ENCODE results near the gene MLF1.
A peak's percentile ranks its signal among the peaks of the same experiment; 100 is the strongest.
"Not testable (repeated sequence)": the region's sequence is repeated elsewhere in the genome, so short reads cannot be mapped to it uniquely, and the experiment has no call there.

Gene MLF1, protein sequence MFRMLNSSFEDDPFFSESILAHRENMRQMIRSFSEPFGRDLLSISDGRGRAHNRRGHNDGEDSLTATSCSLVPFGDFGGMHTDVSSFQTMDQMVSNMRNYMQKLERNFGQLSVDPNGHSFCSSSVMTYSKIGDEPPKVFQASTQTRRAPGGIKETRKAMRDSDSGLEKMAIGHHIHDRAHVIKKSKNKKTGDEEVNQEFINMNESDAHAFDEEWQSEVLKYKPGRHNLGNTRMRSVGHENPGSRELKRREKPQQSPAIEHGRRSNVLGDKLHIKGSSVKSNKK

DNA sequence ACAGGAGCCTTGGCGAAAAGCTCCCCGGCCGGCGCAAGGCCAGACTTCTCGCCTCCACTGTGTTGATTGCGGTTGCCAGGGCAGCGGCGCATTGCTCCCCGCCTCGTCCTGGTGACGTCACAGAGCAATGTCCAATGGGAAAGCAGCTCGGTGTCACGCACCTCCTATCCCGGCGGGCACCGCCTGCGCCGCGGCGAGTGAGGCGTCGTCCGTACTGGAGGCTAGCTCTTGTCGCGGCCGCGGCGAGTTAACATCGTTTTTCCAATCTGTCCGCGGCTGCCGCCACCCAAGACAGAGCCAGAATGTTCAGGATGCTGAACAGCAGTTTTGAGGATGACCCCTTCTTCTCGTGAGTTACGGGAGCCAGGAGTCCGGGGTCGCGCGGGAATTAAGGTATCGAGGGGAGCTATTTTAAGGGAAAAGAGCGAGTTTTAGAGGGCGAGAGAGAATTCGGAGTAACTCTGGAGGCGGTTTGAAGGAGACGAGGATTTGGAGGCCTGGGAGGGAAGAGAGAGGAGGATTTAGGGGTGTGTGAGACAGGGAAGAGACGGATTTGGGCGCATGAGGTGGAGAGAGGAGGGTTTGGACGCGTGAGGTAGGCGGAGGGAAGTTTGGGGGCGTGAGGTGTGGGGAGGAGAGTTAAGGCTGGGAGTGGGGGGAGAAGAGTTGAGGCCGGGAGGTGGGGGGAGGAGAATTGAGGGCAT lies at the start of gene MLF1:
TSS of gene MLF1 (plus strand) at position 196 of the 704 bp plus-strand sequence. CDS start at position 303, 107 bp downstream.
- Mint-ChIP-seq H3K36me3 (peaks cover 7% of the 10 kb centered on the region), H3K9me3 (peaks cover 8% of the 10 kb centered on the region), H3K27me3 (peaks cover 56% of the 10 kb centered on the region), H3K27ac (peak within 1 kb of the TSS; percentile 90), H3K4me1 (peaks cover 13% of the 10 kb centered on the region), H3K4me3 (peak within 1 kb of the TSS; percentile 97)
- ATAC-seq: peak; percentile 93

DNA sequence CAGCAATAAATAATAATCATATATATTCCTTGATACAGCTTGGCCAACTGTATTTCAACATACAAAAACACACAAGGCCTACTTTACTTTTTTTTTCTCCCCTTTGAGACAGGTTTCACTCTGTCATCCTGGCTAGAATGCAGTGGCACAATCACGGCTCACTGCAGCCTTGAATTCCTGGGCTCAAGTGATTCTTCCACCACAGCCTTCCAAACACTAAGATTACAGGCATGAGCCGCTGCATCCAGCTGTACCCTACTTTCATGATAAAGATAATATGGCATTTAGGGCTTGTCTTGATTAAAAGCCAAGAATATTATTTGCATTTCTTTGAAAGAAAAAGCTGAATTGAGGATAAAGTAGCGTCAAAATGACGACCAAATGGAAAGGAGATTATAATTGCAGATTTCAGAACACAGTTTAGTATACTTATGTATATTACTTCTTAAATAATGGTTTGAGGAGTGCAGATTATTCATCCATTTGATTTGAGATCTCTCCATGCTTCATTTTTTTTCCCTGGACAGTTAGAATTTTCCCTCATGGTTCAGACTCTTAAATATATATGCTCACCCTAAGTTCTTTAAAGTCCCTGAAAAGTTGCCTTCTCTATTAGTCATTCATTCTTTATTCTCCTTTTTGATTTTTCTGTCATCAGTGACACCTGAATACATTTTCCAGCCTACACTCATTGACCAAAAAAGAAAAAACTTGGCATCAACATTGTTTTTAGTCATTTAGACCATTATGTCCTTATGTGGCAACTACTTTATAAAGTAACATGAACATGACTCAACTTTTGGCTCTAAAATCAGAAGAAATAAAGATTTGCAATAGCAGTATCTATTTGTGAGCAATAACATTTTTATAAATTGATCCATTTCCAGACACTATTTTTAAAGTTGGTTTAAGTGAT lies 48.5 kb upstream of the MLF1 start:
- Mint-ChIP-seq H3K4me1 (no peaks in the 10 kb centered on the region), H3K27me3 (no peaks in the 10 kb centered on the region), H3K27ac (no peak overlapping the region), H3K9me3 (no peaks in the 10 kb centered on the region), H3K4me3 (no peak overlapping the region), H3K36me3 (peaks cover 21% of the 10 kb centered on the region)
- ATAC-seq: no peak

DNA sequence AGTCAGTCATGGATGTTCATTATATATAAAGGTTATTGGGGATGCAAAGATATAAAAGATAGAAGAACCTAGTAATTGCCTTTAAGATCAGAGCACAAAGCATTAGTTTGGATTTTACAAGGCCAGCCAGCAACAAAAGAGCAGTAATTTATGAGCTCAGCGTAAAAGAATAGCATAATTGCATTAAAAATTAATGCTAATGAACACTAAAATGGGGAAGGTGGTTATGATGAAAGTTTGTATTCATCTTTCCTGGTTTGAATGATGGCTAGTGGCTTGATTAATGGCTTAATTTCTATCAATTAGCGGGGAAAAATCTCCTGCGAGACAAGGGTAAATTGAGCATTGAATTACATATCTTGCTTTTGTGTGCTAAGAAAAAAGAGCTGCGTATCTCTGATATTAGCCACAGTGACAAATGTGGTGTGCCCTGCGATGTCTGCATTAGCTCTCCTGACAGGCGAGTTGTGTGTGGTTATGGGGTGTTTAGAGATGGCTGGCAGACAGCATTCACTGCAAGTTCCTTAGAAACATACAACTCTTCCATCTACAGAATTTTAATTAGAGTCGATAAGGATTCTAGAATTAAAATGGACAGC lies 42.8 kb upstream of the MLF1 start:
- no peaks in the 10 kb centered on the region for H3K9me3 Mint-ChIP-seq
- H3K27ac Mint-ChIP-seq: no peak overlapping the region
- no peaks in the 10 kb centered on the region for H3K4me1 Mint-ChIP-seq
- H3K27me3 Mint-ChIP-seq: no peaks in the 10 kb centered on the region
- no peaks in the 10 kb centered on the region for H3K36me3 Mint-ChIP-seq
- ATAC-seq: no peak
- H3K4me3 Mint-ChIP-seq: no peak overlapping the region

DNA sequence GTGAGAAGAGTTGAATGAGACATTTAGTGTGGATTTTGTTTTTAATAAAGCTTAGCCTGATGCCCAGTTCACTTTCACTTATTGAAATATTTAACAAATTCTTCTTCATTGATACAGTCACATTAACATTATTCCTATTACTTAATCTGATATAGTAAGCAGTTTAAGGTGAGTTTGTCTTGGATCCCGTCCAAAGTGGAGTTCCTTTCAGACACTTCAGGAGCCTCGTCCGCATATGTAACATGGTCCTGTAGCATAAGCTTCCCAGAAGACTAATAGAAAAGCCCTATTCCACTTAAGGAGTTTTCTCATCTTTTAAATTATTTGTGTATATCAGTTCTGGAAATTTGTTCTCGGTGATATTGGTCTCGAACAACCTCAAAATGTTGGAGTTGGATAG lies 39.7 kb upstream of the MLF1 start:
- H3K27ac Mint-ChIP-seq: no peak overlapping the region
- no peaks in the 10 kb centered on the region for H3K36me3 Mint-ChIP-seq
- H3K9me3 Mint-ChIP-seq: no peaks in the 10 kb centered on the region
- H3K27me3 Mint-ChIP-seq: no peaks in the 10 kb centered on the region
- no peak for ATAC-seq
- H3K4me1 Mint-ChIP-seq: no peaks in the 10 kb centered on the region
- no peak overlapping the region for H3K4me3 Mint-ChIP-seq

DNA sequence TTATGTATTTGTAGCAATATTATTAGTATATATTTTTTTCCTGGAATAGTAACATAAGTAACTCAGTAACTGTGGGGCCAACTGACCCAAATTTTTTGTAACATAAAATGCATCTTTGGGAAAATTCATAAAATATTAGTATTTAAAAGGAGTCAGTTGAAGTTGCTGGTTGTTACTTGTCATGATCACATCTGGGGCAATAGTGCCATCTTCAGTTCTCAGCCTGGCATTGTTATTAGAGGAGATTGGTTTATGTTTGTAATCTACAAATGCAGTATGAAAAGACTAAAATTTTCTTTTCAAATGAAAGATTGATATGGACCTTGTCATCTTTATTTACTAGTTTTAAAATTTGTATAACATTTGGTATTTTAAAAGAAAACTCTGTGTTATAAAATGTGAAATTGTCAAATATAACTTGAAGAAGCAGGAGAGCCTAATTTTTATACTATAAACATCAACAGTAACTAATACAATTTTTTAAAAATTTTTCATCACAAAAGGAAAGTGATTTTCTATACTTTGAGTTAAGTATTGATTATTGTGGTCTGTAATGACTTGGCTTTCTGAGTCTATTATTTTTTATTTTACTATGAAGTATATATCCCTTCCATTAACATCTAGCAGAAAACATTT lies 38.8 kb upstream of the MLF1 start:
- no peak overlapping the region for H3K27ac Mint-ChIP-seq
- ATAC-seq: no peak
- no peaks in the 10 kb centered on the region for H3K36me3 Mint-ChIP-seq
- H3K27me3 Mint-ChIP-seq: no peaks in the 10 kb centered on the region
- H3K9me3 Mint-ChIP-seq: no peaks in the 10 kb centered on the region
- H3K4me3 Mint-ChIP-seq: no peak overlapping the region
- no peaks in the 10 kb centered on the region for H3K4me1 Mint-ChIP-seq

DNA sequence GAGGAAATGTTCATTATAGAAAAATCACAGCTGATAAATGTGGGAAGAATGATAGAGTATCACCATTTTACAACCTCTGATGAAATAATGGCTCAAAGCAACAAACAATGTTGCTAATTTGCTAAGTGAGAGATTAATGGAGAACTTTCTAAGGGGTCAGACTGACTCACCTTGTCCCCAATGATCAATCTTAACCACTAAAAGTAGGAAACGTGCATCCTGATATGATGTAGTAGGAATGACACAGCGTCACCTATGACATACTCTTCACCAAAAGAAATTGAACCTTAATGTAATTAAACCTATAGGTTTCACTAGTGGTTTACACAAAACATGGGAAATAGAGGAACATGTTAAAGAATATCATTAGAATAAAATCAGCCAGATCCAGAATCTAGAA lies 35.1 kb upstream of the MLF1 start:
- peaks cover 13% of the 10 kb centered on the region for H3K36me3 Mint-ChIP-seq
- no peaks in the 10 kb centered on the region for H3K27me3 Mint-ChIP-seq
- ATAC-seq: no peak
- H3K4me3 Mint-ChIP-seq: no peak overlapping the region
- no peaks in the 10 kb centered on the region for H3K4me1 Mint-ChIP-seq
- no peak overlapping the region for H3K27ac Mint-ChIP-seq
- H3K9me3 Mint-ChIP-seq: no peaks in the 10 kb centered on the region

DNA sequence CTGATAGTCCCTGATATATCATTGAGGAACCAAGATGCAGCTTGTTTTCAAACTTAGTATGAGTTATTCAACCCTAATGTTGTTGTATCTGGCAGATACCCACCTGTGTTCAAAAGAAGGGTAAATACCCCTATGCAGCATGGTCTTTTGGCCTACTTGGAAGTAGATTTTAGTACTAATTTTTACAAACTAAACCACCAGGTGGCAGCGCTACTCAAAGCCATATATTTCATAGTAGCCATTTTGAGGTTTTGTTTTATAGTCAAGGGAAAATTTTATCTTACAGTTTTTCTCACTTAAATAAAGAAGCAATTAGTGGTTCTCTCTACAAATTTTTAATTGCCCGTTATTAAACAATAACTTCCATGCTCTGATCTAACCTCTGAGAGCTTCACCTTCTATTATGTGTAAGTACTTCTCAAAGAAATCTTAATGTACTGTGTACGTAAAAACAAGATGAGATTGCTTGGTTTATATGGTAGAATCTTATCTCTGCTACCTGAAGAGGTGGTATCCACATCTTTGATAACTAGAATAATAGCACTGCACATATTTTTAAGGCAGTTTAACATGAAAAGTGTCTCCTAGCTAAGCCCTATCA lies 31.5 kb upstream of the MLF1 start:
- Mint-ChIP-seq H3K9me3 (no peaks in the 10 kb centered on the region), H3K4me3 (no peak overlapping the region), H3K27me3 (no peaks in the 10 kb centered on the region), H3K27ac (no peak overlapping the region), H3K36me3 (peaks cover 25% of the 10 kb centered on the region), H3K4me1 (no peaks in the 10 kb centered on the region)
- ATAC-seq: no peak

DNA sequence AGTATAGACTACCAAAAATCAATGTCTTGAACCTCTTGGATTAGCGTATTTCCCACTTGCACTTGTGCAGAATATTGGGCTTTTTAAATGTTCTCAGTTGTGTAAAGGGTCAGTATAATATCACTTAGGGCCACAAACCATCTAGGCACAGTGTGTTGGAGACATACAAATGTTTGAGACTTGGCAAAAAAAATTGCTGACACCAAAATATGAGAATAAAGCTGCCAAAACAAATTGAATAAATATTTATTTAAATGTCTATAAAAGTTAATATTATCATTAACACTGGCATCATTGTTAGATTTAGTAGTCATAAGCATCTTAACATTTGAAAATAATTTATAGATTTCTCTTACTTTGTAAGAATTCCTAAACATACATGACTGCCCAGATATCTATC lies 30.9 kb upstream of the MLF1 start:
- H3K9me3 Mint-ChIP-seq: no peaks in the 10 kb centered on the region
- H3K27me3 Mint-ChIP-seq: no peaks in the 10 kb centered on the region
- H3K4me3 Mint-ChIP-seq: no peak overlapping the region
- no peak overlapping the region for H3K27ac Mint-ChIP-seq
- peaks cover 25% of the 10 kb centered on the region for H3K36me3 Mint-ChIP-seq
- H3K4me1 Mint-ChIP-seq: no peaks in the 10 kb centered on the region
- ATAC-seq: no peak

DNA sequence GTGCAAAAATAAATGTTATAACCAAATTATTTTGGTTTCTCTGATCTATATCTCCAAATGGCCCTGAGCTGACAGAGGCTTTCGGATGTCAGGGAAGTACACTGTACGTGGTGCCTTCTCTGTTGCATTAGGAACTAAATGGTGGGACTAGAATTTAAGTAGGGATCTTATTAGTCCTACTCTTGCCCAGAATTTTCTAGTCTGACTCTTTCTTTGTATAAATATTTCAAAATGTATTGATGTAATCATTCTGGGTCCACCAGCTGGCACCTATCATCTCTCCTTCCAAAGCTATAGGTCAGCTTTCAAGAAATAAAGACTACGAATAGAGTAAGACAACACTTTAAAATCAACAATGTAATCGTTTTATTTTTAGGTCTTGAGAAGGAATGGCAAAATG lies 22.3 kb upstream of the MLF1 start:
- H3K27ac Mint-ChIP-seq: no peak overlapping the region
- H3K36me3 Mint-ChIP-seq: peaks cover 20% of the 10 kb centered on the region
- no peaks in the 10 kb centered on the region for H3K4me1 Mint-ChIP-seq
- no peak for ATAC-seq
- no peak overlapping the region for H3K4me3 Mint-ChIP-seq
- H3K9me3 Mint-ChIP-seq: no peaks in the 10 kb centered on the region
- no peaks in the 10 kb centered on the region for H3K27me3 Mint-ChIP-seq

DNA sequence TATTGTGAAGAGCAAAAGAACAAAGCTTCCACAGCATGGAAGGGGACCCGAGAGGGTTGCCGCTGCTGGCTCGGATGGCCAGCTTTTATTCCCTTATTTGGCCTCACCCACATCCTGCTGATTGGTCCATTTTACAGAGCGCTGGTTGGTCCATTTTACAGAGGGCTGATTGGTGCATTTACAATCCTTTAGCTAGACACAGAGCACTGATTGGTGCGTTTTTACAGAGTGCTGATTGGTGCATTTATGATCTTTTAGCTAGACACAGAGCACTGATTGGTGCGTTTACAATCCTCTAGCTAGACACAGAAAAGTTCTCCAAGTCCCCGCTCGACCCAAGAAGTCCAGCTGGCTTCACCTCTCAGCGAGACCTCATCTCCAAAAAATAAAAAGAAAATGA lies 21.1 kb upstream of the MLF1 start:
- H3K4me3 Mint-ChIP-seq: not testable (repeated sequence)

DNA sequence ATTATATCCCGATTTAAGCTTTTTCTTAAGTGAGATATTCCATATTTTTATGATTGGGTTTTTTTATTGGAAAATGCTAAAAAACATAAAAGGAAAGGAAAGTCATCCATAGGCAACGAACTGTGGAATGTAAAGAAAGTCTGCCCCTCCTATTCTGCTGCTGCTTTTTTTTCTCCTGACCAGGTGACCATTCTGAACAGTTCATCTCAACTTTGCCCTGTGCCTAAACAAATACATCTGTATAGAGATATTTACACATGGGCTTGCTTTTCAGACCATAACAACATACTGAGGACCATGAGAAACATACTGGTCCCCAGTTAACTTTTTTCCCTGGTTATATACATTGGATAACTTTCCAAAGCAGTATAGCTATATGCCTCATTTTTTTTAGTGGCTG lies 18.9 kb upstream of the MLF1 start:
- ATAC-seq: no peak

More for the DNA sequence above, 21.1 kb upstream of the MLF1 start:
- not testable (repeated sequence) for H3K9me3 Mint-ChIP-seq, ATAC-seq, H3K4me1 Mint-ChIP-seq, H3K27me3 Mint-ChIP-seq, H3K27ac Mint-ChIP-seq
- H3K36me3 Mint-ChIP-seq: peaks cover 16% of the 10 kb centered on the region

DNA sequence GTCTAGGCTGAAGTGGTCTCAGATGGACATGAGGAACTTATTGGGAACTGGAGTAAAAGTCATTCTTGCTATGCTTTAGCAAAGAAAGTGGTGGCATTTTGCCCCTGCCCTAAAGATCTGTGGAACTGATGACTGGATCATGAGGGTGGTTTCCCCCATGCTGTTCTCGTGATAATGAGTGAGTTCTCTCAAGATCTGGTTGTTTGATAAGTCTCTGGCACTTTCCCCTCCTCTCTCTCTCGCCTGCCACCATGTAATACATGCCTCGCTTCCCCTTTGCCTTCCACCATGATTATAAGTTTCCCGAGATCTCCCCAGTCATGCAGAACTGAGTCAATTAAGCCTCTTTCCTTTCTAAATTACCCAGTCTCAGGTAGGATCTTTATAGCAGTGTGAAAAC lies 11.5 kb upstream of the MLF1 start:
- Mint-ChIP-seq H3K27ac (no peak overlapping the region), H3K4me1 (no peaks in the 10 kb centered on the region), H3K36me3 (no peaks in the 10 kb centered on the region), H3K9me3 (peaks cover 3% of the 10 kb centered on the region), H3K4me3 (no peak overlapping the region), H3K27me3 (peaks cover 17% of the 10 kb centered on the region)
- ATAC-seq: no peak

More for the DNA sequence above, 18.9 kb upstream of the MLF1 start:
- Mint-ChIP-seq H3K4me1 (no peaks in the 10 kb centered on the region), H3K4me3 (no peak overlapping the region), H3K27ac (no peak overlapping the region), H3K36me3 (peaks cover 8% of the 10 kb centered on the region), H3K9me3 (no peaks in the 10 kb centered on the region), H3K27me3 (peaks cover 11% of the 10 kb centered on the region)

DNA sequence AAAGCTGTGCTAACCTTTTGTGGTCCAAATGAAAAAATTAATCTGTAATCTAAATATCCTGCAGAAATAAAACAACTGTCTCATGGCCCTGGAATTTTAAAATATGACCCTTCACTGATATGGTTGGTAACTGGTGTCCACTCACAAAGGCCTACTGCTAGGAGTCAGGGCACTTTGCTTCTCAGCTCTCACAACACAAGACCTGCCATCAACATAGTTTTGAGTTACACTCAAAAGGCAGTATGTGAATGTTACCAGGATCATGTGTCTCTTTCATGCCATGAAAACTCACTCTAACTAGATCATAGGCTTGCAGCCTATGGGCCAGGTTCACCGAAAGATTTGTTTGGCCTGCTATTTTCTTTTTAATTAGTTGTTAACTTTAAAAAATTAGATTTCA lies 10.0 kb upstream of the MLF1 start:
- H3K4me3 Mint-ChIP-seq: no peak overlapping the region
- peaks cover 4% of the 10 kb centered on the region for H3K36me3 Mint-ChIP-seq
- no peak for ATAC-seq
- H3K27me3 Mint-ChIP-seq: peaks cover 30% of the 10 kb centered on the region
- peaks cover 10% of the 10 kb centered on the region for H3K9me3 Mint-ChIP-seq
- H3K27ac Mint-ChIP-seq: no peak overlapping the region
- H3K4me1 Mint-ChIP-seq: no peaks in the 10 kb centered on the region

DNA sequence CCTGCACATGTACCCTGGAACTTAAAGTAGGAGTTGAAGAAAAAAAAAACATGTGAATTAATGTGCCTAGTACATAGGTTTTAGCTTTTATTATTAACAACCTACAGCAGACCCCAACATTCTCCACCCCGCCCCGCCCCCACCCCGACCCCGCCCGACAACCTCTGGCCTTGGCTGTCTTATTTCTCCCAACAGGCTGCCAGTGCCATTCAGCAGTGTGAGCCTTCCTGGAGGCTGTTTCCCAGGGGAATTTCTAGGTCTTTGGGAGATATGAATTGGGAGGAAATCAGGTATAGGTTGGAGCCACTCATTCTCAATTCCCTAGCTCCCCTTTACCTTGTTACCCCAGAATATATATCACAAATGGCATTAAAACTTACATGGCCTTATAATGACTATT lies 8.3 kb upstream of the MLF1 start:
- Mint-ChIP-seq H3K4me3 (no peak overlapping the region), H3K27ac (no peak overlapping the region), H3K4me1 (no peaks in the 10 kb centered on the region), H3K27me3 (peaks cover 19% of the 10 kb centered on the region), H3K36me3 (peaks cover 4% of the 10 kb centered on the region), H3K9me3 (peaks cover 10% of the 10 kb centered on the region)
- no peak for ATAC-seq

All from stimulated activated memory B cell treated with anti-CD40 and anti-IgM and Interleukin-4, amounts not matched to agents 10 μg/mL and 1 μg/mL and 100 μg/mL, for 72 hours (primary cell).